ENCODE measurements around the gene VWA8.
"Not testable (repeated sequence)": the region's sequence is repeated elsewhere in the genome, so short reads cannot be mapped to it uniquely, and the experiment has no call there.

Gene VWA8

DNA sequence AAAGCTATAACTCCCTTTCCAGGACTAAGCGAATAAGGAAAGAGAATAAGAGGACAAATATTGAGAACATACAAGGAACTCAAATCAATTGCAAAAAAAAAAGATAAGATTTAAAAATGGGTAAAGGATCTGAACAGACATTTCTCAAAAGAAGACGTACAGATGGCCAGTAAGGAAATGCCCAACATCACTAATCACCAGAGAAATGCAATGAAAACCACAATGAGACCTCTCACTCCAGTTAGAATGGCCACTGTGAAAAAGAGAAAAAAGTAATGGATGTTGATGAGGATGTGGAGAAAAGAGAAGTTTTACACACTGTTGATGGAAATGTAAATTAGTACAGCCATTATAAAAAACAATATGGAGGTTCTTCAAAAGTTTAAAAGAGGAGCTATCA lies 63.8 kb downstream of the VWA8 start:
- H3K4me1 ChIP-seq (ENCODE audit: control insufficient read depth, insufficient read depth, low read length) = no peaks in the 10 kb centered on the region

DNA sequence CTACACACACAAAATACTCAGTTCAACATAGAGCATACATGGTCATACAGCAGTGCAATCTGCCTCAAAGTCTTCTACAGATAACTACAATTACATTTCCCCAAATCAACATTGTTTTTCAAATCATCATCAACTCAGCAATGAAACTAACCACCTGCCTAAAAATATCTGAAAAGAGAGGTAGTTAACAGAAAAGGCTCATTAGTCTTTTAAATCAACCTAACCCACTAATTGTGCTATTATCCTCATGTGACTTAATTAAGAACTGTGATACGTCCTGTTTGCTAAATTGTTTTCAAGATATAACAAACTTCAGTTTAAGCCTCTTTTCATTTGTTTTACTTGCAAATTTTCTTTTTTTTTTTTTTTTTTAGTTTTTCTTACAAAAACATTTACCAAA lies 65.4 kb downstream of the VWA8 start:
- Histone ChIP-seq H3K9ac (ENCODE audit: low read length) (no peak overlapping the region), H3K27me3 (replicated peaks; ENCODE audit: control insufficient read depth, insufficient read depth, low read length) (no peaks in the 10 kb centered on the region), H3K9me3 (ENCODE audit: control insufficient read depth, low read length) (no peaks in the 10 kb centered on the region), H3K4me3 (ENCODE audit: low read length) (no peak overlapping the region), H3K4me1 (ENCODE audit: control insufficient read depth, insufficient read depth, low read length) (no peaks in the 10 kb centered on the region), H3K36me3 (ENCODE audit: control insufficient read depth, insufficient read depth, low read length, severe bottlenecking) (peaks cover 12% of the 10 kb centered on the region)
- DNase-seq (ENCODE audit: low read depth) = no peak

More for the DNA sequence above, 63.8 kb downstream of the VWA8 start:
- no peak for DNase-seq (ENCODE audit: low read depth)
- Histone ChIP-seq H3K9ac (ENCODE audit: low read length) (no peak overlapping the region), H3K27me3 (replicated peaks; ENCODE audit: control insufficient read depth, insufficient read depth, low read length) (no peaks in the 10 kb centered on the region), H3K36me3 (ENCODE audit: control insufficient read depth, insufficient read depth, low read length, severe bottlenecking) (peaks cover 9% of the 10 kb centered on the region), H3K4me3 (ENCODE audit: low read length) (no peak overlapping the region), H3K9me3 (ENCODE audit: control insufficient read depth, low read length) (no peaks in the 10 kb centered on the region)

DNA sequence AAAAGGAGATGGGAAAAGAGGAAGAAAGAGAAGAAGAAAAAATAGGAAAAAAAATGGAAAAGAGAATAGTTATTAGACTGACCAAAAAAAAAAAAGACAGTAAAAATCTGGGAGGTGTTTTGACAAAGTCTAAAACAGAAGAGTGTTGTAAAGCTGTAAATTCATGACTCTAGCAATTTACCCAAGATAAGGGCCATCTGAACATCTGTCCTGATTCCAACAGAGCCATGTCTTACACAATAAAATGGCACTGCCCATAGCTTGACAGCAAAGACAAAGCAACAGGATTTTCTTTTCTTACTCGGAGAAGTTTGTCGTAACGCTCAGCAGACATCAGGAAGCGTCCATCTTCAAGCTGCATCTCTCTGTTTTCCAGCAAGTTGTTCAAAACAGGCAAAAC lies 69.8 kb downstream of the VWA8 start:
- Histone ChIP-seq H3K36me3 (ENCODE audit: control insufficient read depth, insufficient read depth, low read length, severe bottlenecking) (peaks cover 5% of the 10 kb centered on the region), H3K9ac (ENCODE audit: low read length) (no peak overlapping the region), H3K27me3 (replicated peaks; ENCODE audit: control insufficient read depth, insufficient read depth, low read length) (no peaks in the 10 kb centered on the region), H3K4me3 (ENCODE audit: low read length) (no peak overlapping the region), H3K9me3 (ENCODE audit: control insufficient read depth, low read length) (no peaks in the 10 kb centered on the region), H3K4me1 (ENCODE audit: control insufficient read depth, insufficient read depth, low read length) (peaks cover 9% of the 10 kb centered on the region)
- DNase-seq (ENCODE audit: low read depth) = no peak

DNA sequence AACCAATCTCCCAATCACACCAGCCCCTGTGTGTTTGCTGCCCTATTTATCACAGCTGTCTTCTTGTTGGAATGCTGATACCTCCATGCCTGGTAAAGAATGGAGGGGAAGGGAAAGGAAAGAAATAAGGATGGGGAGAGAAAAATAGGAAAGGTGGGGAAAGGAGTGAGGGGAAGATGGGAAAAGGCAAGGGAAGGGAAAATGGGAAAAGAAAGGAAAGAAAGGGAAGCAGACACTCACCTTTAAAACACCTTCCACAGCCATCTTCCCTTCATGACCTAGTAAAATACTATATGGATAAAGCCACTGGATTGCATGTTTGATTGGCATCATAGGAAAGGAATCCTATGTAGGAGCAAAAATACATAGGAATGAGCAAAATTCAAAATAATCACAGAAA lies 77.8 kb downstream of the VWA8 start:
- Histone ChIP-seq H3K4me1 (ENCODE audit: control insufficient read depth, insufficient read depth, low read length) (peaks cover 9% of the 10 kb centered on the region), H3K36me3 (ENCODE audit: control insufficient read depth, insufficient read depth, low read length, severe bottlenecking) (peaks cover 33% of the 10 kb centered on the region), H3K4me3 (ENCODE audit: low read length) (no peak overlapping the region), H3K9ac (ENCODE audit: low read length) (no peak overlapping the region), H3K27me3 (replicated peaks; ENCODE audit: control insufficient read depth, insufficient read depth, low read length) (no peaks in the 10 kb centered on the region), H3K9me3 (ENCODE audit: control insufficient read depth, low read length) (no peaks in the 10 kb centered on the region)
- DNase-seq (ENCODE audit: low read depth) = no peak

DNA sequence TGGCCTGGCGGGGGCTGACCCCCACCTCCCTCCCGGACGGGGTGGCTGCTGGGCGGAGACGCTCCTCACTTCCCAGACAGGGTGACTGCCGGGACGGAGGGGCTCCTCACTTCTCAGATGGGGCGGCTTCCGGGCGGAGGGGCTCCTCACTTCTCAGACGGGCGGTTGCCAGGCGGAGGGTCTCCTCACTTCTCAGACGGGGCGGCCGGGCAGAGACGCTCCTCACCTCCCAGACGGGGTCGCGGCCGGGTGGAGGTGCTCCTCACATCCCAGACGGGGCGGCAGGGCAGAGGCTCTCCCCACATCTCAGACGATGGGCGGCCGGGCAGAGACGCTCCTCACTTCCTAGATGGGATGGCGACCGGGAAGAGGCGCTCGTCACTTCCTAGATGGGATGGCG lies 79.0 kb downstream of the VWA8 start:
- not testable (repeated sequence) for DNase-seq (ENCODE audit: low read depth); H3K4me3 ChIP-seq (ENCODE audit: low read length); H3K27me3 ChIP-seq (replicated peaks; ENCODE audit: control insufficient read depth, insufficient read depth, low read length); H3K4me1 ChIP-seq (ENCODE audit: control insufficient read depth, insufficient read depth, low read length); H3K9ac ChIP-seq (ENCODE audit: low read length); H3K9me3 ChIP-seq (ENCODE audit: control insufficient read depth, low read length)
- peaks cover 33% of the 10 kb centered on the region for H3K36me3 ChIP-seq (ENCODE audit: control insufficient read depth, insufficient read depth, low read length, severe bottlenecking)

DNA sequence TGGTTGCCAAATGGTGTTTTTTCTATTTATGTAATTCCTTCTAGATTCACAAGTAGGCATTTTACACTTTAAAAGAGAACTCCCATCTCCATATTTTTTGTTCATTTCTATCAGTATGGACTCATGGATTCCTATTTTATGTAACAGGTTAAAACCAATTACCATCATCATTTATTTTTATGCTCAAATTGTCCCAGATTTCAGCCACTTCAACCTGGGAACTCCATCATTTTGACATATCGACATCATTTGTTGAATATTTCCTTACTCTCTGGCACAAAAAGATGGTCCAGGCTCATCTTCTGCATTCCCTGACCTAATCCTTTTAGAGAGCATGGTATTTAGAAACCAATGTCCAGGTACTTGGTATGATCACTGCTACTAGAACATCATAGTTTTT lies 79.9 kb downstream of the VWA8 start:
- H3K36me3 ChIP-seq (ENCODE audit: control insufficient read depth, insufficient read depth, low read length, severe bottlenecking) = peaks cover 33% of the 10 kb centered on the region
- H3K9ac ChIP-seq (ENCODE audit: low read length) = no peak overlapping the region
- no peaks in the 10 kb centered on the region for H3K4me1 ChIP-seq (ENCODE audit: control insufficient read depth, insufficient read depth, low read length)
- H3K27me3 ChIP-seq (replicated peaks; ENCODE audit: control insufficient read depth, insufficient read depth, low read length) = no peaks in the 10 kb centered on the region
- DNase-seq (ENCODE audit: low read depth) = no peak
- H3K9me3 ChIP-seq (ENCODE audit: control insufficient read depth, low read length) = no peaks in the 10 kb centered on the region
- no peak overlapping the region for H3K4me3 ChIP-seq (ENCODE audit: low read length)

DNA sequence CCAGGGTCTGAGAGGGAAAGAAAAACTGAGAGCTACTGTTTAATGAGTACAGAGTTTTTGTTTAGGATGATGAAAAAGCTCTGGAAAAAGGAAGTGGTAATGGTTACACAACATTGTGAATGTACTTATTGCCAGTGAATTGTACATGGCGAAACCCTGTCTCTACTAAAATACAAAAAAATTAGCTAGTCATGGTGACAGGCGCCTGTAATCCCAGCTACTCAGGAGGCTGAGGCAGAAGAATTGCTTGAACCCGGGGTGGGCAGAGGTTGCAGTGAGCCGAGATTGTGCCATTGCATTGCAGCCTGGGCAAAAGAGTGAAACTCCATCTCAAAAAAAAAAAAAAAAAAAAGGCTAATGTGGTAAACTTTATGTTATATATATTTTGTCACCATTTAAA lies 96.3 kb downstream of the VWA8 start:
- DNase-seq (ENCODE audit: low read depth) = no peak
- H3K36me3 ChIP-seq (ENCODE audit: control insufficient read depth, insufficient read depth, low read length, severe bottlenecking) = peaks cover 16% of the 10 kb centered on the region
- no peak overlapping the region for H3K9ac ChIP-seq (ENCODE audit: low read length)
- peak overlapping the region; percentile 29 for H3K4me3 ChIP-seq (ENCODE audit: low read length)
- no peaks in the 10 kb centered on the region for H3K9me3 ChIP-seq (ENCODE audit: control insufficient read depth, low read length)
- H3K4me1 ChIP-seq (ENCODE audit: control insufficient read depth, insufficient read depth, low read length) = peaks cover 16% of the 10 kb centered on the region
- no peaks in the 10 kb centered on the region for H3K27me3 ChIP-seq (replicated peaks; ENCODE audit: control insufficient read depth, insufficient read depth, low read length)

DNA sequence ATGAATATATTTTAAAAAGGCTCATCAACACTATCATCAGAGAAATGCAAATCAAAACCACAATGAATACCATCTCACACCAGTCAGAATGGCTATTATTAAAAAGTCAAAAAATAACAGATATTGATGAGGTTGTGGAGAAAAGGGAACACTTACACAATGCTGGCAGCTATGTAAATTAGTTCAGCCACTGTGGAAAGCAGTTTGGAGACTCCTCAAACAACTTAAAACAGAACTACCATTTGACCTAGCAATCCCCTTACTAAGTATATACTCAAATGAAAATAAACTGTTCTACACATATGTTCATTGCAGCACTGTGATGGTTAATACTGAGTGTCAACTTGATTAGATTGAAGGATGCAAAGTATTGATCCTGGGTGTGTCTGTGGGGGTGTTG lies 98.2 kb downstream of the VWA8 start:
- H3K9me3 ChIP-seq (ENCODE audit: control insufficient read depth, low read length); H3K27me3 ChIP-seq (replicated peaks; ENCODE audit: control insufficient read depth, insufficient read depth, low read length); DNase-seq (ENCODE audit: low read depth); H3K4me3 ChIP-seq (ENCODE audit: low read length); H3K9ac ChIP-seq (ENCODE audit: low read length): not testable (repeated sequence)
- Histone ChIP-seq H3K4me1 (ENCODE audit: control insufficient read depth, insufficient read depth, low read length) (peaks cover 16% of the 10 kb centered on the region), H3K36me3 (ENCODE audit: control insufficient read depth, insufficient read depth, low read length, severe bottlenecking) (peaks cover 17% of the 10 kb centered on the region)

DNA sequence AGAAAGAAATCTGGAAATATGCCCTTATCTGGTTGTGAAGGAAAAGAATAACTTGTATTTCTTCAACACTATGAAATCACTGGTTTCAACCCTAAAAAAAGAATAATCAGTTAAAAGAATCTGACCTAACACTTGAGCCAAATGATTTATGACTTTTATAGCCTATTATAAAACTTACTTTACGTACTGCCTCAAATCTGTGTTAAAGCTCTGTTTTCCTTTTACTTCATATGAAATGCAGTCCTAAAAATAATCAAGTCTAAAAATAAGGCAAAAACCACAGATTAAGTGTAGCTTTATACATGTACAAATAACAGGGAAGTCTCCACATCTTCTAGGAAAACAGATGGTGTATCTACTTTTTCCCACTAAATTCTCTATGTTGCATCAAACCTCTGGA lies 101.3 kb downstream of the VWA8 start:
- H3K36me3 ChIP-seq (ENCODE audit: control insufficient read depth, insufficient read depth, low read length, severe bottlenecking) = peaks cover 12% of the 10 kb centered on the region
- no peak for DNase-seq (ENCODE audit: low read depth)

DNA sequence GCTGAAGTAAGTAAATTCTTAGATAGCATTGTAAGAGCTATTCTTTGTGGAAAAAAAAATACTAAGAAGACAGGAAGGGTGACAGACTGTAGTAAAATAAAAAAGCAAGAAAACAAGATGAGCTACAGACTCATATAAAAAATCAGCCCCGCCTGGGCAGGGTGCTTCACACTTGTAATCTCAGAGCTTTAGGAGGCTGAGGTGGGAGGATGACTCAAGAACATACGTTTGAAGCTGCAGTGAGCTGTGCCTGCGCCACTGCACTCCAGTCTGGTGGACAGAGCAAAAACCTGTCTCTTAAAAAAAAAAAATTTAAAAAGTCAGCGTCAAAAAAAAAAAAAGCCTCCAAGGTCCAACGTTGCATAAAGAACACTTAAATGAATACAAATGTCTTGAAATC lies 102.1 kb downstream of the VWA8 start:
- H3K36me3 ChIP-seq (ENCODE audit: control insufficient read depth, insufficient read depth, low read length, severe bottlenecking) = peaks cover 11% of the 10 kb centered on the region
- H3K9ac ChIP-seq (ENCODE audit: low read length) = no peak overlapping the region
- no peak overlapping the region for H3K4me3 ChIP-seq (ENCODE audit: low read length)
- H3K4me1 ChIP-seq (ENCODE audit: control insufficient read depth, insufficient read depth, low read length) = peaks cover 12% of the 10 kb centered on the region
- no peaks in the 10 kb centered on the region for H3K27me3 ChIP-seq (replicated peaks; ENCODE audit: control insufficient read depth, insufficient read depth, low read length)
- DNase-seq (ENCODE audit: low read depth) = peak; percentile 39
- no peaks in the 10 kb centered on the region for H3K9me3 ChIP-seq (ENCODE audit: control insufficient read depth, low read length)

More for the DNA sequence above, 101.3 kb downstream of the VWA8 start:
- Histone ChIP-seq H3K27me3 (replicated peaks; ENCODE audit: control insufficient read depth, insufficient read depth, low read length) (no peaks in the 10 kb centered on the region), H3K9me3 (ENCODE audit: control insufficient read depth, low read length) (no peaks in the 10 kb centered on the region), H3K4me1 (ENCODE audit: control insufficient read depth, insufficient read depth, low read length) (peaks cover 16% of the 10 kb centered on the region), H3K9ac (ENCODE audit: low read length) (no peak overlapping the region), H3K4me3 (ENCODE audit: low read length) (no peak overlapping the region)

DNA sequence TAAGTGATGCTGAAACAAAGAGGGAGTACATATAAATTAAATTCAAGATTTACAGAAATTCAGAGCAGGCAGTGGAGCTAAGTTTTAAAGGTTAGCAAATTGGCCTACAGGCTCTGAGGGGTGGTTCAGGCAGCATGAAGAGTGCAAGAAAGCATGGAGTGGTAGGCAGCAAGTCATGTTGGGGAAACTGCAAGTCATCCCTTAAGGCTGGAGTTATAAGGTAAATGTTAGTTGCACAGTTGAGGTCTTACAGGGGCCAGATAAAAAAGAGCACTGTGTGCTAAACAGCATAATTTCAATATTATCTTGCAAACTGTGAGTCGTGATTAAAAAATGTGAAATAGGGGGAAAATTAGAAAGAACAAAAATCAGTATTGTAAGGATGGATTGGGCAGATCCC lies 106.2 kb downstream of the VWA8 start:
- Histone ChIP-seq H3K9me3 (ENCODE audit: control insufficient read depth, low read length) (no peaks in the 10 kb centered on the region), H3K4me3 (ENCODE audit: low read length) (no peak overlapping the region), H3K36me3 (ENCODE audit: control insufficient read depth, insufficient read depth, low read length, severe bottlenecking) (peaks cover 19% of the 10 kb centered on the region), H3K4me1 (ENCODE audit: control insufficient read depth, insufficient read depth, low read length) (peaks cover 3% of the 10 kb centered on the region), H3K27me3 (replicated peaks; ENCODE audit: control insufficient read depth, insufficient read depth, low read length) (no peaks in the 10 kb centered on the region), H3K9ac (ENCODE audit: low read length) (no peak overlapping the region)
- no peak for DNase-seq (ENCODE audit: low read depth)

DNA sequence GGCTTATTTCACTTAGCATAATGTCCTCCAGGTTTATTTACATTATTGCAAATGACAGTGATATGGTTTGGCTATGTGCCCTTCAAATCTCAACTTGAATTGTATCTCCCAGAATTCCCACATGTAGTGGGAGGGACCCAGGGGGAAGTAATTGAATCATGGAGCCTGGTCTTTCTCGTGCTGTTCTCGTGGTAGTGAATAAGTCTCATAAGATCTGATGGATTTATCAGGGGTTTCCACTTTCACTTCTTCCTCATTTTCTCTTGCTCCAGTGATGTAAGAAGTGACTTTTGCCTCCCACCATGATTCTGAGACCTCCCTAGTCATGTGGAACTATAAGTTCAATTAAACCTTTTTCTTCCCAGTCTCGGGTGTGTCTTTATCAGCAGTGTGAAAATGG lies 109.6 kb downstream of the VWA8 start:
- no peaks in the 10 kb centered on the region for H3K27me3 ChIP-seq (replicated peaks; ENCODE audit: control insufficient read depth, insufficient read depth, low read length)
- DNase-seq (ENCODE audit: low read depth) = no peak

More for the DNA sequence above, 109.6 kb downstream of the VWA8 start:
- peaks cover 15% of the 10 kb centered on the region for H3K4me1 ChIP-seq (ENCODE audit: control insufficient read depth, insufficient read depth, low read length)
- H3K36me3 ChIP-seq (ENCODE audit: control insufficient read depth, insufficient read depth, low read length, severe bottlenecking) = peaks cover 15% of the 10 kb centered on the region
- H3K4me3 ChIP-seq (ENCODE audit: low read length) = no peak overlapping the region
- no peaks in the 10 kb centered on the region for H3K9me3 ChIP-seq (ENCODE audit: control insufficient read depth, low read length)
- no peak overlapping the region for H3K9ac ChIP-seq (ENCODE audit: low read length)
